PC-3 (cell line): ENCODE measurements around the gene PYGO2. TPM values are rescaled to one million over a fixed set of nuclear protein-coding genes. Genes with fewer than 3 reads are reported as not detected.

ENCODE experiments used
- ATAC-seq: fragments of 200-7000 bp; cut with Tn5 transposase; 2 replicates; pipeline ENCODE4 v1.9.1; 2020; ENCODE audit warnings: mild to moderate bottlenecking, moderate library complexity
- BruUV-seq: library from RNA; stranded (reverse); fragments of 400-500 nt; replicated peaks from 2 replicates; lab custom pipeline; 2021; lab: Mats Ljungman, UMichigan
- CTCF ChIA-PET: fragments of 300-600 bp; sonication (Branson Sonifier 250); formaldehyde crosslinking; loops from one replicate; lab custom pipeline; 2022; ENCODE audit warnings: antibody characterized with exemption; lab: Charles Lee
- POLR2A ChIA-PET: fragments of 300-600 bp; sonication (Branson Sonifier 250); formaldehyde crosslinking; loops from one replicate; lab custom pipeline; 2022; ENCODE audit warnings: antibody characterized with exemption; ENCODE audit not compliant: unreplicated experiment; lab: Charles Lee
- DNase-seq: peaks from one replicate; pipeline ENCODE4 v3.0.0-alpha.2; 2015
- H2AFZ ChIP-seq: fragments of 300-600 bp; sonication (generic); 2 replicates; pipeline ENCODE4 v1.6.0; 2016; ENCODE audit warnings: antibody characterized with exemption, low read length
- H3F3A ChIP-seq: fragments of 300-600 bp; sonication (generic); one replicate; pipeline ENCODE4 v1.6.0; 2017; ENCODE audit warnings: antibody characterized with exemption, low read length, control low read depth, mild to moderate bottlenecking; ENCODE audit not compliant: unreplicated experiment
- H3K27ac ChIP-seq: fragments of 300-600 bp; sonication (generic); 2 replicates; pipeline ENCODE4 v1.5.1; 2016; ENCODE audit warnings: mild to moderate bottlenecking, low read length
- H3K27me3 ChIP-seq: fragments of 300-600 bp; sonication (generic); 2 replicates; pipeline ENCODE4 v1.6.1; 2016; ENCODE audit warnings: low read length, mixed read lengths
- H3K36me3 ChIP-seq: fragments of 300-600 bp; sonication (generic); 2 replicates; pipeline ENCODE4 v1.6.1; 2016; ENCODE audit warnings: low read depth, mixed run types, low read length, mixed read lengths
- H3K4me1 ChIP-seq: fragments of 300-600 bp; sonication (generic); 2 replicates; pipeline ENCODE4 v1.5.1; 2016; ENCODE audit warnings: low read length; ENCODE audit not compliant: insufficient read depth
- H3K4me2 ChIP-seq: fragments of 300-600 bp; sonication (generic); 2 replicates; pipeline ENCODE4 v1.6.0; 2016; ENCODE audit warnings: low read length
- H3K4me3 ChIP-seq: fragments of 300-600 bp; sonication (generic); 2 replicates; pipeline ENCODE4 v1.5.1; 2016; ENCODE audit warnings: mild to moderate bottlenecking, low read length, mixed read lengths
- H3K79me2 ChIP-seq: fragments of 300-600 bp; sonication (generic); 2 replicates; pipeline ENCODE4 v1.6.1; 2017; ENCODE audit warnings: low read length, mixed read lengths
- H3K9ac ChIP-seq: fragments of 300-600 bp; sonication (generic); 2 replicates; pipeline ENCODE4 v1.6.0; 2016; ENCODE audit warnings: mild to moderate bottlenecking, low read length
- H3K9me2 ChIP-seq: fragments of 300-600 bp; sonication (generic); replicated peaks from 2 replicates; pipeline ENCODE4 v1.6.1; 2016; ENCODE audit warnings: mixed run types, low read length, mixed read lengths
- H3K9me3 ChIP-seq: fragments of 300-600 bp; sonication (generic); 2 replicates; pipeline ENCODE4 v1.6.1; 2016; ENCODE audit warnings: low read length, mixed read lengths
- H4K20me1 ChIP-seq: fragments of 300-600 bp; sonication (generic); 2 replicates; pipeline ENCODE4 v1.6.1; 2016; ENCODE audit warnings: low read length, mixed read lengths
- CTCF ChIP-seq: fragments of 300-600 bp; sonication (generic); conservative IDR thresholded peaks from 2 replicates; pipeline ENCODE4 v1.5.1; 2017; ENCODE audit warnings: antibody characterized with exemption, low read depth, mild to moderate bottlenecking, low read length
- EZH2 ChIP-seq: fragments of 300-600 bp; sonication (generic); IDR thresholded peaks from one replicate; pipeline ENCODE4 v1.6.1; 2017; ENCODE audit warnings: antibody characterized with exemption, mild to moderate bottlenecking, low read length; ENCODE audit not compliant: unreplicated experiment
- EZH2phosphoT487 ChIP-seq: fragments of 300-600 bp; sonication (generic); IDR thresholded peaks from 2 replicates; pipeline ENCODE4 v1.6.1; 2018; ENCODE audit warnings: mild to moderate bottlenecking, antibody characterized with exemption, low read length, borderline replicate concordance
- intact Hi-C: fragments of 100-400 bp; cut with micrococcal nuclease; formaldehyde crosslinking; loops from 2 replicates; pipeline ENCODE4 v1.9.0; 2023
- total RNA-seq: library from RNA; depleted of rRNA; stranded (reverse); fragments of >200 nt; gene quantifications from 2 replicates; pipeline ENCODE4 v1.2.3, GENCODE V29; 2014

The PYGO2 gene
- total RNA-seq, 1 experiment from 2014 or later: 41.7 TPM

DNA sequence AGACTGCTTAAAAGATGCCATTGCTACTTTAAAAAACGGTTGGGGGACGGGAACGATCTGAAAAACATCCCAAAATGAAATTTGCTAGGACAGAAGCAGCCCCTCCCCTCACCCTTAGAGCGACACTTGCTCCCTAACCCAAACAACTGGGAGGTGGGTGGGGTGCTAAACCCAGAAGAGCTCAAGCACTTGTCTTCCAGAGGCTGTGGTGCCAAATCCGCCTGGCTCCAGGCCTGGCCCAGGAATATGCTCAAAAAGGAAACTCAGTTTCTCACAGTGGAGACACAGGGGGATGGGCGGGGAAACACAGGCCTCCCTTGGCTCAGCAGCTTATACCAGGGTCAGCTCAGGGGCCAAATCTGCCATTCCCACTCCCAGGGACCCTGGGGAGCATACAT, 5.0 kb downstream of the PYGO2 start:
- H3K9me3 ChIP-seq: no peaks in the 10 kb centered on the region
- TF ChIP-seq EZH2: no peak
- TF ChIP-seq CTCF: no peak
- TF ChIP-seq EZH2phosphoT487: no peak
- H3K27ac ChIP-seq: no peak overlapping the region
- peak overlapping the region; percentile 64; the same call in 1 of the 2 replicates for H2AFZ ChIP-seq
- ChIA-PET CTCF (interaction anchor here (1.2 to 1.5 kb wide), 2 partner anchors 13 to 17 kb away, joined by 7 to 8 read pairs; no protein-coding TSS in a partner anchor), POLR2A (no interaction called here)
- H3K4me2 ChIP-seq: peak overlapping the region; percentile 89
- intact Hi-C loops: no loop called here
- DNase-seq (no peak), ATAC-seq (peak; percentile 1; the same call in 1 of the 2 replicates)
- peaks cover 8% of the 10 kb centered on the region; the same call in 1 of the 2 replicates for H3K36me3 ChIP-seq
- TSS peak; percentile 89 for BruUV-seq
- no peaks in the 10 kb centered on the region for H4K20me1 ChIP-seq
- peaks cover 24% of the 10 kb centered on the region for H3K79me2 ChIP-seq
- peak overlapping the region; percentile 35; the same call in 1 of the 2 replicates for H3K9ac ChIP-seq
- no peaks in the 10 kb centered on the region for H3F3A ChIP-seq
- H3K4me1 ChIP-seq: peaks cover 21% of the 10 kb centered on the region
- no peaks in the 10 kb centered on the region for H3K9me2 ChIP-seq
- no peaks in the 10 kb centered on the region for H3K27me3 ChIP-seq
- H3K4me3 ChIP-seq: peak overlapping the region; percentile 69

DNA sequence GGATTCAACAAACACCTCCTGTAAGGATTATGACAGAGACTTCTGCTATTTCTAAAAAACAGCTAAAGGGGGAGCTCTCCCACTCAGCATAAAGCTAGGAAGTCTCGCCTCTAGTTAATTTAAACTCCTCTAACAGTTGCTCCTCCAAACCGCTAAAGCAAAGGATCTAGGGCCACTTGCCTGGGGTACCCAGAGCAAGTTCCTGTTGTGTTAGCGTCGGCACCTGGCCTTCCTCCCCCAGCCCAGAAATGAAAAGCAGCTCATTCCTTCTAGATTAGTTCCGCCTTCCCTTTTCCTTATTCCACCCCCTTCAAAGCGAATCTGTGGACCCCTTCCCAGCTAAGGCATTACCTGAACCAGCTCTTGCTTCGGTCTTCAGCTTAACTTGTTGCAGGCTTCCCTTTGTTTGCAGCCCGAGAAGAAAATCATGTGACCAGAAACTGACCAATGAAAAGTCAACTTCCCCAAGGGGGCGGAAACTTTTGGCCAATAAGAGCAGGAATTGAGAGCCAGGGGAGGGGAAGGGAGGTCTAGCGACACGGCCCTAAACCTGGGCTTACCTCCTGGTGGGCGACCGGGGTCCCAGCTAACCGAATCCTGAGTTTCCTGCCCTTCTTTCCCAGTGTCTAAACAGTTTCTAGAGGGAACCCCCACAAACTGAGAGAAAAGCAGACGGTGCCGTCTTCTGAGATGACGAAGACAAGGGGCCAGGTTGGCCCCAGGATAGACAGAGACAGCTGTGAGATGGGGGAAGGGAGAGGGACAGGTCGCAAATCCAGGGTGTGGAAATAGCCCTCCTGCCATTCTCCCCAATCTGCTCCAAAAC, 5.7 kb downstream of the PYGO2 start, which contains the start of gene PBXIP1:
TSS of gene PBXIP1 (minus strand) at position 382 of the 826 bp plus-strand sequence. CDS start 2,378 bp downstream, outside the sequence.
- Histone ChIP-seq H3K9me3 (no peaks in the 10 kb centered on the region), H3K27ac (0 out of 2 replicates have a peak within 1 kb of the TSS, but pooled peaks have one; percentile 8), H3F3A (no peaks in the 10 kb centered on the region), H2AFZ (peak within 1 kb of the TSS; percentile 64), H3K4me3 (peak within 1 kb of the TSS; percentile 69), H3K27me3 (no peaks in the 10 kb centered on the region), H3K9ac (peak within 1 kb of the TSS; percentile 35), H3K79me2 (peaks cover 18% of the 10 kb centered on the region), H3K9me2 (no peaks in the 10 kb centered on the region), H4K20me1 (no peaks in the 10 kb centered on the region), H3K4me2 (peak within 1 kb of the TSS; percentile 89), H3K4me1 (peaks cover 21% of the 10 kb centered on the region), H3K36me3 (peaks cover 8% of the 10 kb centered on the region; the same call in 1 of the 2 replicates)
- TF ChIP-seq EZH2phosphoT487 (no peak), EZH2 (no peak), CTCF (peak; percentile 59)
- DNase-seq (peak; percentile 95), ATAC-seq (peak; percentile 86)
- intact Hi-C loops: no loop called here
- CTCF ChIA-PET: interaction anchor here (0.7 to 1.5 kb wide), 5 partner anchors 12 to 104 kb away, joined by 4 to 9 read pairs (median 7); partner anchors contain the start of gene LENEP
- POLR2A ChIA-PET: interaction anchor here (0.7 to 1.3 kb wide), 5 partner anchors 15 to 27 kb away, joined by 3 to 26 read pairs (median 5); no protein-coding TSS in a partner anchor
- TSS peak; percentile 2 for BruUV-seq
